Neutrophil (primary cell): ENCODE results near the gene ILRUN.
"Not testable (repeated sequence)": the region's sequence is repeated elsewhere in the genome, so short reads cannot be mapped to it uniquely, and the experiment has no call there.

Source experiments
- H3K27ac ChIP-seq: fragments of 200-600 bp; sonication (generic); 2 replicates; pipeline ENCODE4 v1.5.1; 2016; ENCODE audit warnings: mild to moderate bottlenecking, moderate library complexity
- H3K27me3 ChIP-seq: fragments of 200-600 bp; sonication (generic); 2 replicates; pipeline ENCODE4 v1.6.0; 2016; ENCODE audit warnings: mild to moderate bottlenecking
- H3K36me3 ChIP-seq: fragments of 200-600 bp; sonication (generic); 2 replicates; pipeline ENCODE4 v1.5.1; 2017
- H3K4me1 ChIP-seq, 2 experiments: fragments of 200-600 bp in 1 of 2; sonication (generic) in 1 of 2; 1 replicate in 1 of 2; 2 replicates in 1 of 2; pipeline versions ENCODE4 v1.5.1 to v1.6.1; 2013 to 2016; ENCODE audit warnings: low read depth in 1 of 2, low read length in 1 of 2, mild to moderate bottlenecking in 1 of 2, moderate library complexity in 1 of 2; ENCODE audit not compliant: control insufficient read depth in 1 of 2, insufficient read depth in 1 of 2
- H3K4me3 ChIP-seq, 2 experiments: fragments of 200-600 bp in 1 of 2; sonication (generic) in 1 of 2; 1 replicate in 1 of 2; 2 replicates in 1 of 2; pipeline ENCODE4 v1.5.1; 2013 to 2016; ENCODE audit warnings: low read depth in 1 of 2, low read length in 1 of 2, mild to moderate bottlenecking in 1 of 2, moderate library complexity in 1 of 2
- H3K9me3 ChIP-seq: fragments of 200-600 bp; sonication (generic); 2 replicates; pipeline ENCODE4 v1.5.1; 2016
- TF ChIP-seq, protein P1 (sequence below): fragments of 200-600 bp; sonication (generic); IDR thresholded peaks from 2 replicates; pipeline ENCODE4 v1.5.1; 2016; ENCODE audit warnings: antibody characterized with exemption

The ILRUN gene

DNA sequence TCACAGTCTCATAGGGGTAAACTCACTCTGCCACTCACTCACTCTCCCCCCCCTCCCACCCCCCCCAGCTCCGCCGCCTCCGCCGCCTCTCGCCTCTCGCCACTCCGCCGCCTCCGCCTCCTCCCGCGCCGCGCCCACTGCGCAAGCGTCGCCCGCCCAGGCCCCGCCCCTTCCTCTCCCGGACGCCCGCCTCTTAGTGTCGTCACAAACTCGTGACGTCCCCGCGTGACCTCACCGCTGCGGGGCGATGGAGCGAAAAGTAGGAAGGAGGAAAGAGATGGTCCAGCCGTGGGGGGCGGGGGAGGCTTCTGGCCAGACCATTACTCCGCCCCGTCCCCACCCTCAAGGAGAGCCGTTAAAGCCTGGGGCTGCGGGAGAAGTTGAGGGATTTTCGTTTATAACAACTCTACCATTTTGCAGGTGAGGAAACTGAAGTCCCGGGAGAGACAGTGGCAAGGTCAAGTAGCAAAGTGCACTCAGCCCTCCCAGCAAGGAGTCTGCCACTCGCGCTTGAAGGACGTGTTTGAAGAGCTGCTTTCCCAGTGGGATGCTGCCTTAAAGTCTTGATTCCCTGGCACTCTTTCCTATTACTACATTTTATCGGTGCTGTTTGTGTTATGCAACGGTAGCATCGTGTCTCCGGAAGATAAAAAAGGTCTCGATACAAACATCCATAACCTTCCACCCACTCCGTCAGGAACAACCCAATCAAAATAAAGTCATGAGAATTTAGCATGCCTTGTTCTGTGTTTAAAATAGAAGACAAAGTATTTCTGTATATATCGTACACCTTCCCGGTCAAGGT, at the start of gene ILRUN:
ILRUN (minus strand) TSS at position 29 of the 805 bp plus-strand sequence. CDS start 164 bp downstream, outside the sequence.
- no peaks in the 10 kb centered on the region for H3K27me3 ChIP-seq
- TF ChIP-seq, protein P1, sequence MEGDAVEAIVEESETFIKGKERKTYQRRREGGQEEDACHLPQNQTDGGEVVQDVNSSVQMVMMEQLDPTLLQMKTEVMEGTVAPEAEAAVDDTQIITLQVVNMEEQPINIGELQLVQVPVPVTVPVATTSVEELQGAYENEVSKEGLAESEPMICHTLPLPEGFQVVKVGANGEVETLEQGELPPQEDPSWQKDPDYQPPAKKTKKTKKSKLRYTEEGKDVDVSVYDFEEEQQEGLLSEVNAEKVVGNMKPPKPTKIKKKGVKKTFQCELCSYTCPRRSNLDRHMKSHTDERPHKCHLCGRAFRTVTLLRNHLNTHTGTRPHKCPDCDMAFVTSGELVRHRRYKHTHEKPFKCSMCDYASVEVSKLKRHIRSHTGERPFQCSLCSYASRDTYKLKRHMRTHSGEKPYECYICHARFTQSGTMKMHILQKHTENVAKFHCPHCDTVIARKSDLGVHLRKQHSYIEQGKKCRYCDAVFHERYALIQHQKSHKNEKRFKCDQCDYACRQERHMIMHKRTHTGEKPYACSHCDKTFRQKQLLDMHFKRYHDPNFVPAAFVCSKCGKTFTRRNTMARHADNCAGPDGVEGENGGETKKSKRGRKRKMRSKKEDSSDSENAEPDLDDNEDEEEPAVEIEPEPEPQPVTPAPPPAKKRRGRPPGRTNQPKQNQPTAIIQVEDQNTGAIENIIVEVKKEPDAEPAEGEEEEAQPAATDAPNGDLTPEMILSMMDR = peak; percentile 49
- peak within 1 kb of the TSS; percentile 93 for H3K27ac ChIP-seq
- peaks cover 27 to 28% of the 10 kb centered on the region in 2 experiments for H3K4me1 ChIP-seq
- H3K9me3 ChIP-seq = no peaks in the 10 kb centered on the region
- H3K36me3 ChIP-seq = no peaks in the 10 kb centered on the region
- H3K4me3 ChIP-seq = peak within 1 kb of the TSS; percentile 75 to 90

DNA sequence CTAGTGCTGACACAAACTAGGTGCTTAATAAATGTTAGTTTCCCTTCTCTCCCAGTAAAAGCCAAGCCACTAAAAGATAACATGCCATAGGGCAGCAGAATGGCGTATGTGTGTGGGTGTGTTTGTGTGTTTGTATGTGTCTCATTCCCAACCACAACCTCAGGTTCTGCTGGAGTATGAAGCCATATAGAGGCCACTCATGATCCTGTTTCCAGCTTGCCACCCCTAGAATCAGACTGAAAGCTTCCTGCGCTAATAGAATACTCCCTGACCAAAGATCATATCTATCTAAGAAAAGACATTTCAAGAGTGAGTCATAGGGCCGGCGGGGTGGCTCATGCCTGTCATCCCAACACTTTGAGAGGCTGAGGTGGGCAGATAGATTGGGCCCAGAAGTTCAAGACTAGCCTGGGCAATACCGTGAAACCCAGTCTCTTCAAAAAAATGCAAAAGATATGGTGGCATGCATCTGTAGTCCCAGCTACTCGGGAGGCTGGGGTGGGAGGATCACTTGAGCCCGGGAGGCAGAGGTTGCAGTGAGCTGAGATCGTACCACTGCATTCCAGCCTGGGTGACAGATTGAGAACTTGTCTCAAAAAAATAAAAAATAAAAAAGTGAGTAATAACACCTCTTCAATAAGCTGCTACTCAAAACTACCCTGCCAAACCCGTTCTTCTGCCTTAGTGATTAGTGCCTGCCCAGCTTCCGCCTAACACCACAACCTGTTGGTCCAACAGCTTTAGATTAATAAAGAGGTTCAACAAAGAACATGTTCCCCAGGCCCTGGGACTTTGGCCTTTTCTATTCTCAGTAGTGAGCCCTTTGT, 48.9 kb upstream of the ILRUN start:
- TF ChIP-seq, protein P1 = no peak
- no peaks in the 10 kb centered on the region for H3K9me3 ChIP-seq
- no peak overlapping the region for H3K4me3 ChIP-seq
- H3K27ac ChIP-seq = no peak overlapping the region
- no peaks in the 10 kb centered on the region for H3K27me3 ChIP-seq
- no peaks in the 10 kb centered on the region for H3K4me1 ChIP-seq
- H3K36me3 ChIP-seq = no peaks in the 10 kb centered on the region

DNA sequence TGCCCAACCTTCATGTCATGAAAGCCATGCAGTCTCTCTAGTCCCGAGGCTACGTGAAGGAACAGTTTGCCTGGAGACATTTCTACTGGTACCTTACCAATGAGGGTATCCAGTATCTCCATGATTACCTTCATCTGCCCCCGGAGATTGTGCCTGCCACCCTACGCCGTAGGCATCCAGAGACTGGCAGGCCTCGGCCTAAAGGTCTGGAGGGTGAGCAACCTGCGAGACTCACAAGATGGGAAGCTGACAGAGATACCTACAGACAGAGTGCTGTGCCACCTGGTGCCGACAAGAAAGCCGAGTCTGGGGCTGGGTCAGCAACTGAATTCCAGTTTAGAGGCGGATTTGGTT, 47.7 kb upstream of the ILRUN start:
- H3K4me3 ChIP-seq, H3K9me3 ChIP-seq, H3K36me3 ChIP-seq, H3K27ac ChIP-seq, H3K27me3 ChIP-seq, H3K4me1 ChIP-seq: not testable (repeated sequence)

DNA sequence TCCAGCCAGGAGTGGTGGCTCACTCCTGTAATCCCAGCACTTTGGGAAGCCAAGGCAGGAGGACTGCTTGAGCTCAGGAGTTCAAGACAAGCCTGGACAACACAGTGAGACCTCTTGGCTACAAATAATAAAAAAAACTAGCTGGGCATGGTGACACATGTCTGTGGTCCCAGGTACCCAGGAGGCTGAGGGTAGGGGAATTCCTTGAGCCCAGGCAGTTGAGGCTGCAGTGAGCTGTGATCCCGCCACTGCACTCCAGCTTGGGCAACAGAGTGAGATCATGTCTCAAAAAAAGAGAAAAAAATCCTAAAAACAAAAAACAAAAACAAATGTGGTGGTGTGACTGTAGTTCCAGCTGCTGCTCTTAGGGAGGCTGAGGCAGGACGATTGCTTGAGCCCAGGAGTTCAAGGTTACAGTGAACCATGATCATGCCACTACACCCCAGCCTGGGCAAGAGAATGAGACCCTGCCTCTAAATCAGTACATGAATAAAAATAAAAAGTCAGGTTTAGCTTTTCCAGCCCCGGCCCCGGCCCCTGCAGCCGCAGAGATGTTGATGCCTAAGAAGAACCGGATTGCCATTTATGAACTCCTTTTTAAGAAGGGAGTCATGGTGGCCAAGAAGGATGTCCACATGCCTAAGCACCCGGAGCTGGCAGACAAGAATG, 47.2 kb upstream of the ILRUN start:
- no peak overlapping the region for H3K27ac ChIP-seq
- TF ChIP-seq, protein P1 = no peak
- H3K36me3 ChIP-seq = no peaks in the 10 kb centered on the region
- H3K4me1 ChIP-seq = no peaks in the 10 kb centered on the region
- no peaks in the 10 kb centered on the region for H3K27me3 ChIP-seq
- H3K9me3 ChIP-seq = no peaks in the 10 kb centered on the region
- H3K4me3 ChIP-seq = no peak overlapping the region

DNA sequence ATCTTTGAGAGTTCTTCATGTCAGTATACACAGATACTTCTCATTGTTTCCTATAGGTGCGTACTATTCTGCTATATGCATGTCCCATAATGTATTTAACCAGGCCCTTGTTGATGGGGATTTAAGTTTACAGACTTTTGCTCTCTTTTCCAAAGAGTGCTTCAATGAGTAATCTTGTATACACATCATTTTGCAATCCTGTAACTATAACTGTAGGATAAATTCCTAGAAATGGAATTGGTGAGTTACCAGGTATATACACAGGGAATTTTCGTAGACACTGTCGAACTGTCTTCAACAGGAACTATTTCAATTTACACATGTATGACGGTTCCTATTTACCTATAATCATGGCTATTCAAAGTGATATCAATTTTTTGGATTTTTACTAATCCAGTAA, 45.5 kb upstream of the ILRUN start:
- no peaks in the 10 kb centered on the region for H3K9me3 ChIP-seq
- TF ChIP-seq, protein P1 = no peak
- no peaks in the 10 kb centered on the region for H3K36me3 ChIP-seq
- no peak overlapping the region for H3K27ac ChIP-seq
- H3K4me3 ChIP-seq = no peak overlapping the region
- no peaks in the 10 kb centered on the region for H3K27me3 ChIP-seq
- H3K4me1 ChIP-seq = no peaks in the 10 kb centered on the region
